GM18498 (cell line): ENCODE data around the gene BBS2.
"Not testable (repeated sequence)": the region's sequence is repeated elsewhere in the genome, so short reads cannot be mapped to it uniquely, and the experiment has no call there.

Experiments used
- ATAC-seq: cut with Tn5 transposase; IDR thresholded peaks from one replicate; pipeline ENCODE4 v1.9.1; 2021; ENCODE audit warnings: mild to moderate bottlenecking, moderate library complexity; ENCODE audit not compliant: unreplicated experiment

The BBS2 gene

DNA sequence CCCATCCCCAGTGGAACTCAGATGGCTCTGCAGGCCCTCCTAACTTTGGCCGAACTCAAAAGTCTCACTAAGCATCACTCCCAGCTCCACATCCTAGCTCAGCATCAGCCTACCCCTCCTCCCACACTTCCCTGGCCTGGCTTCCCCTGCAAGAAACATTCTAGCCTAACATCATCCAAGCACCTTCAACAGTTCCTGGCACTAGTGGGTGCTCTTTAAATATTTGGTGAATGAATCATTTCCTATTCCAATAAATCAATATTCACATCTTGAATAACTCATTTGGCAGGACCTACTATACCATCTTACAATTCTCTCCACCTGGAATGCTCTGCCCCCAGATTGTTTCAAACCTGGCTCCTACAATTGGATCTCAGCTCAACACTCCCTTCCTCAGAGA is 11.0 kb upstream of the BBS2 start:
- no peak for ATAC-seq

DNA sequence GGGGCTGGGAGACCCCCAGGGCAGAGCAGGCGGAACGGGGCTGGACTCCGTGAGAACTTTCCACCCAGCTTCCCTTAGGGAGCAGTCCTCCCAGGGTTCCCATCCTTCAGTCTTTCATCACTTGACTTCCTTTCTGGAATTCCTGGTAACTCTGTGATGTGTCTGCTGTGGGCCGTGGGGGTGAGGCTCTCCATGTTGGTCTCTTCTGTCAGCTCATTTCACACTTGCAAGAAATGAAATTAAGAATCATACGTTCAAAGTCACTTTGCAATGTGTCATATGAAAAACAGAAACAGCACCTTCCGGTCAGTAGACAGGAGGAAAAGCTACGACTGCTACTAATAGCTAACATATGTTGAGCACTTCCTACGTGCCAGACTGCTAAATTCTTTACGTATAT is 5.4 kb upstream of the BBS2 start:
- no peak for ATAC-seq

DNA sequence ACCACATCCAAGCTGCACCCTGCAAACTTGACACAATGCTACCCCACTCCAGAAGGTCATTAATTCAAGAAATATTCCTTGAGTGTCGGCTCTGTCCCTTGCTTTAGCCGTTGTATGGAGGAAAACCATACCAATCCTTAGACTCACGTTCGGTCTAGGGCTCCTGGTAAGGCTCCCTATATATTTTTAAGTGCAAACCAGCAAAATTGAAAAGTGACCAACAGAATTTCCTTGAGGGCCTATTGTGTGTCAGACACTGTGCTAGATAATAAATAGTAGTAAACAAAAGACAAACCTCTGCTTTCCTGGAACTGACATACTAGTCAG is 390 bp upstream of the BBS2 start:
- ATAC-seq = no peak

DNA sequence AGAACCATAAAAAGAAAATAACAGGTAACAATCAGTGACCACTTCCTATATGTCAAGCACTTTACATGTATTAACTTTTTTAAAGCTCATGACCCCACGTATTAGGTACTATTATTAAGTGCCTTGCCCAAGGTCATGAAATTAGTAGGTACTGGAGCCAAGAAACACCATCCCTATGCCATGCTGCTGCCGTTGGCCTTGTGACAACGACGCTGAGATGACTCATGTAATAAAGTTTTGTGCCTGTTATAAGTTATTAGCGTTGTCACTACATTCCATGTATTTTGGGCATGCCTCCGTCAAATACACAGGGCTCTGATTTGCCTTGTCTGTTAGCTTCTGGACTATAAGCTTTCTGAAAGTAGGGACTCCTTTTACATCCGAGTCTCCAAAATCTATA is 1.4 kb downstream of the BBS2 start:
- no peak for ATAC-seq

DNA sequence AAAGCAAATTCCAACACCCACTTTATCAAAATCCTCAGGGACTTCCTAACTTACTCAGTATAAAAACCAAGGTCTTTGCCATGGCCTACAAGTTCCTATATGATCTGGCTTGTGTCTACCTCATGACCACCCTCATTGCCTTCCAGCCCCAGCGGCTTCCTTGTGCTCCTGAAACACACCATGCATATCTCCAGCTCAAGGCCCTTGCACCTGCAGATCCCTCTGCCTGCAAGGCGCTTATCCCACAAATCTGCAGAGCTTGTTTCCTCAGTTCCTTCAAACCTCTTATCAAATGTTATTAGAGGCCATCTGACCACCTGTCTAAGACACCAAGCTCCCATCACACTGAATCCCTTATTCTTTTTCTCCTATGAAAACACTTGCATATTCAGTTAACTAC is 2.6 kb downstream of the BBS2 start:
- ATAC-seq = no peak

DNA sequence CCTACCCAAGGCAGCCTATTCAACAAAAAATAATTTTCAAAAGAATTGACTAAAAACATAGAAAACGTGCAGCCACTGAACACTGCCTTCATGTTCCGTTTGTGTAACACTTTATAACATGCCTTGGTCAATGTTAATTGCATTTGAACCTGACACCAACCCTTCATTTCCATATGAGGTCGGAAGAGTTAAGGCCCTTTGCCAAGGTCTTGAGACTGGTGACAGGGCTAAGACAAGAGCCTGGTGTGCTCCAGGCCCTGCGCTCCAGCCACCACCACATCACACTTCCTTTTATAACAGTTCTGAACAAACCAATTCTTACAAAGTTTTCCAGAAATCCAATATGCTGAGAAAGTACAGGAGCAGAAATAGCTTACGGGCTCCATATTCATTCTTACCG is 4.2 kb downstream of the BBS2 start:
- ATAC-seq = no peak

DNA sequence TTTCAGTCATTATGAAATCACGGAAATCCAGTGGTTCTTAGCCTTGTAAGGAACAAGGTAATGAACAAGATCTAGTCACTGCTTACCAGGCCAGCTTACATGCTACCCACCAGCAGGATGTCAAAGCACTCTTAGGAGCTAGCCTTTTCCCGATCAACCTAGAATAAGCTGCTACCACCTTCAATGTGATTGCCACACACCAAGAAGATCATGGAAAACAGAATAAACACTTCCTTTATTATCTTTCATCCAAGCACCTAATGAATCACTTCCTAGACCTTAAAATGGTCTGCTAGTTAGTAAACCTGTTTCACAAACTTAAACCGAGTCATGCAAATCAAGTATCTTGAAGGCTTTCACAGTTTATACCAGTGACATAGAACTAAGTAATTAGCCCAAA is 5.0 kb downstream of the BBS2 start:
- ATAC-seq = no peak

DNA sequence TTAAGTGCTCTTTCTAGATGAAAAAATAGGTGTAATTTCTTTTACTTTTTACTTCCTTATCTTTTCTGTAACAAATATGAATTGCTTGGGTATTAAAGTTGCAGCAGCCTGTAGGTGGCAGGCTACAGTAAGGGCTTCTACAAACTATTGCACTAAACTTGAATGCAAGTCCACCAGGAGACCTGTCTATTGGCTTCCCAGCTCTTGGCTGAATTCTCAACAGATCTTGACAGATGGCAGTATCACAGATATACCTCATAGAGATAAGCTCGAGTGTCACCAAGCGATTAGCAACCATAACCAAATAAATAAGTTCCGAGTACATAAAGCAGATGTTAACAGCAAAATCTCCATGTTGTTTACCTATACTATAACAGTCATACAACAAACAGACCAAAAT is 5.9 kb downstream of the BBS2 start:
- no peak for ATAC-seq

DNA sequence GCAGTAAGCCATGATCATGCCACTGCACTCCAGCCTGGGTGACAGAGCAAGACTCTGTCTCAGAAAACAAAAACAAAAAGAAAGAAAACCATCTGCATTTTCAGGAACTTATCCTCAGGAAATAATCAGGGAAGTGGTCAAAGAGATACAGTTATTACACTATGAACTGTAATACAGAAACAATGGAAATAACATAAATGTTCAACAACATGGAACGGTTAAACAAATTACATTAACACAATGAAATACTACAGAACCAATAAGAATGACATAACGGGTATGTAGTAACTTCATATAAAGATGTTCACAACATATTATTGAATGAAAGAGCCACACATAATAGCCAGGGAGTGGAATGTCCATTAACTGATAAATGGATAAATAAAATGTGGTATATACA is 6.7 kb downstream of the BBS2 start:
- no peak for ATAC-seq

DNA sequence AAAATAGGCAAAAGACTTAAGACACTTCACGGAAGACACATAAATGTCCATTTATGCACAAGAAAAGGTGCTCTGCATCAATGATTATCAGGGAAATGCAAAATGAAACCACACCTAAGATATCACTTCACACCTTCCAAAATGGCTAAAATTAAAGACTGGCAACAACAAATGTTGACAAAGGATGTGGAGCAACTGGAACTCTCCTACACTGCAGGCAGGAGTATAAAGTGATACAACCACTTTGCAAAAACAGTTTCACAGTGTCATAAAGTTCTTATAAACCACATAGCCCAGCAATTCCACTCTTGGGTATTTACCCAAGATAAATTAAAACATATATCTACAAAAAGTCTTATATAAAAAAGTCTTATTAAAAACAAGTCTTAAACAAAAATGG is 7.8 kb downstream of the BBS2 start:
- ATAC-seq = no peak

DNA sequence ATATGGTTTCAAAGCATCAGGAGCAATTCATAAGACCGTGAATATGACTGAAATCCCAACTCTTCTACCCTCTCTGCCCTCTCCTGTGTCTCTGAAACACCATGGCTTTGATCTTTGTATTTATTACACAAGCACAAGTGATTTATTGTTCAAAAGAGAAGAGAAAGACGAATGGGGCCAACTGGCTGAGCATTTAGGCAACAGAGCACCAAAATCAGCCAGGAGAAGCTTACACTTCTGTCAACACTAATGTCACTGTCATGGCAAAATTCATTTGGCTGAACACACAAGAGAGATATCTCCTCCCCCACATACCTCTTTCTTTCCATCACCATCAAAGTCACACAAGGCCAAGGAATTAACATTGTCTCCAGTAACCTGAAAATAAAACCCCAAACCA is 9.3 kb downstream of the BBS2 start:
- no peak for ATAC-seq

DNA sequence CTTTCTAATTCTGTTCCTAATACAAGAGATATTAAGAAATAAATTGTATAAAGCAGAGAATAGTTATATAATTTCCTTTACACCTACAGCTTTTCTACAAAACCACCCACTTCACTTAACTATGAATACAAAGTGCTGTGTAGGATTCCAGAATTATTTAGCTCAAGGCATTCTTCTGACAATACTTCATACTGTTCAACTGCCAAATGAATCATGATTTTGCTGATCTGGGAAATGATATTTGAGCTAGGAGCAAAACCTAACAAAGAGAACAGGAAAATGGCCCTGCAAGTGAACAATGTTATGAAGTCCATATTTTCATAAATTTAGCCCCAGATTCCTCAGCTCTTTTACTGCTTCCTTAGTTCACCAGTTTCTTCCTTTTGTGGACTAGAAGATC is 12.9 kb downstream of the BBS2 start:
- ATAC-seq = no peak

DNA sequence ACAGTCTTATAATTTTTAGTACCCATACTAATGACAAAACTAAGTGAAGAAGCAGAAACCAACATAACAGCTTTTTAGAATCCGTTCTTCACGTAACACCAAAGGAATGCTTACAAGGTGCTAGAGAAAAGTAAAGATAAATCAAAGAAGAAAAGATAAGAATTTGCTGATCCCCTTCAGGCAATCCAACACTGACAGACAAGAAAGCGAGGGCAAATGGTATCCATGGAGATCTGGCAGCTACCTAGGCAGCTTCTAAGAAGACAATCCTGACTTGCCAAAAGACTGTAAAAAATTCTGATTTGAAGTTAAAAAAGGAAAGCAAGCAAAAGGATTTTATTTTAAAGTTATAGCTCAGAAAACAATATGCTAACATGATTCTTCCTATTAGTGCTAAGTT is 14.6 kb downstream of the BBS2 start:
- ATAC-seq = no peak

DNA sequence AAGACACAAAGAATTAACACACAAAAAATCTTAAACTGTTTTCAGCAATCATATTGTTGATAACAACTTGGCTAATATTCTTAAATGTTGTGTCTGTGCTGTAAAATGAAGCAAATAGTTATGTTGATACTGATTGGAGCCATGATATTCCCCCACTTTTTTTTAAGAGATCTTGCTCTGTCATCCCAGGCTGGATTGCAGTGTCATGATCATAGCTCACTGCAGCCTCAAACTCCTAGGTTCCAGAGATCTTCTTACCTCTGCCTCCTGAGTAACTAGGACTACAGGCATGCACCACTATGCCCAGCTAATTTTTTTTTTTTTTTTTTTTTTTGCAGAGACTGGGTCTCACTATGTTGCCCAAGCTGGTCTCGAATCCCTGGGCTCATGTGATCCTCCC is 26.0 kb downstream of the BBS2 start:
- ATAC-seq = no peak

DNA sequence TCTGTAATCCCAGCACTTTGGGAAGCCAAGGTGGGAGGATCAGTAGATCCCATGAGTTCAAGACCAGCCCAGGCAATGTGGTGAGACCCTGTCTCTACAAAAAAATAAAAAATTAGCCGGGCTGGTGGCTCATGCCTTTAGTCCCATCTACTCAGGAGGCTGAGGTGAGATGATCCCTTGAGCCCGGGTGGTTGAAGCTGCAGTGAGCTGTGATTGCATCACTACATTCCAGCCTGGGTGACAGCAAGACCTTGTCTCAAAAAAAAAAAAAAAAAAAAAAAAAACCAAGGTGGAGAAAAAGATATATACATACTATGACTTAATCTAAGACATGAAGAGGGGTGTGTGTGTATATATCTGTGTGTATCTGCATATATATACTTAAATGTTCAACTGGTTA is 26.7 kb downstream of the BBS2 start:
- ATAC-seq = no peak

DNA sequence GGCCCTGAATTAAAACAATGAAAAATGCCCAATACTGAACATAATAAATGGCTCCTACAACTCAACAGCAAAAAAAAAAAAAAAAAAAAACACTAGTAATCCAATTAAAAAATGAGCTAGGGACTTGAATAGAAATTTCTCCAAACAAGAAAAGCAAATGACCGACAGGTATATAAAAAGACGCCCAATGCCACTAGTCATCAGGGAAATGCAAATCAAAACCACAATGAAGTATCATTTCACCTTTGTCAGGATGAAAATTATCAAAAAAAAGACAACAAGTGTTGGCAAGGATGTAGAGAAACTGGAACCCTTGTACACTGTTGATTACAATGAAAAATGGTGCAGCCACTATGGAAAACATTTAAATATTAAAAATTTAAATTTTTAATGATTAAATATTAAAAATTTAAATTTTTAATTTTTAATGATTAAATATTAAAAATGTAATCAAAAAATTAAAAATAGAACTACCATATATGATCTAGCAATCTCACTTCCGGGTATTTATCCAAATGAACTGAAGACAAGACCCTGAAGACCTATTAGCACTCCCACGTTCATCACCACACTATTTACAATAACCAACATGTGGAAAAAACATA is 28.1 kb downstream of the BBS2 start:
- ATAC-seq = no peak

DNA sequence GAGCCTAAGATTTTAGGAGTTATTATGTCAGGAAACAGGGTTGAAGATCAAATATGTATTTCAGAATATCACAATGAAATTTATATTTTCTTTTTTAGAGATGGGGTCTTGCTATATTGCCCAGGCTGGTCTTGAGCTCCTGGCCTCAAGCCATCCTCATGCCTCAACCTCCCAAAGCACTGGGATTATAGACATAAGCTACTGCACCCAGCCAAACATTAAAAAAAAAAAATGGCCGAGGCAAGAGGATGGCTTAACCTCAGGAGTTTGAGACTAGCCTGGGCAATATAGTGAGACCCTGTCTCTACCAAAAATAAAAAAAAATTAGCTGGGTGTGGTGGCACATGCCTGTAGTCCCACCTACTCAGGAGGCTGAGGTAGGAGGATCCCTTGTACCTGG is 31.0 kb downstream of the BBS2 start:
- not testable (repeated sequence) for ATAC-seq

DNA sequence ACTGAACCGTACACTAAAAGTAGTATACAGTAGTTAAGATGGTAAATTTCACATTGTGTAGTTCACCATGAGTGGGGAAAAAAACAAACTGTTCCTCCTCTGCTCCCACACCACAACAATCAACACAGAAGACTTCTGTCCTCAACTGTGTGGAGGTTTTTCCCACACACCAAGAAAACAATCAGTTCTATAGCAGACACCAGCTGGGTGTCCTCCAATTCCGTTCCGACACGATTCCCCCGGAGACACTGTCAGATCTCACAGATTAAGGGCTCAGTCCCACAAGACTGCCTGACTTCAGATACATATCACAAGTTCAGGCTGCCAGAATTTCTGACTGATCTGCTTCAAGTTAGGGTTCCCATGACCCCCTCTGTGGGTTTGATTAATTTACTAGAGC is 31.8 kb downstream of the BBS2 start:
- ATAC-seq = no peak

DNA sequence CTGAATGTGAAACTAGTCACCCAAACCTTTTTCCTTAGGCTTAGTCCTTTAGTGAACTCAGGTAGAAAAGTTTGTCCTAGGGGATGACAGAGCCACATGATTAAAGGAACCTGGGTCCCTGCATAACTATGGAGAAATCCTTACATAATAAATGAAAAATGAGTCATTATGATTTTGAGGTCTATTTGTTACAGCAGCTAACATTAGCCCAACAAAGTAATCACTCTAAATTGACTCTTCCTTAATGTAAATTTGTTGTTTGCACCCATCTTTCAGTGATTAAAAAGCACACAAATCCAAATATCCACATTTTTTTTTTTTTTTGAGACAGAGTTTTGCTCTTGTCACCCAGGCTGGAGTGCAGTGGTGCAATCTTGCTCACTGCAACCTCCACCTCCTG is 36.4 kb downstream of the BBS2 start:
- no peak for ATAC-seq

DNA sequence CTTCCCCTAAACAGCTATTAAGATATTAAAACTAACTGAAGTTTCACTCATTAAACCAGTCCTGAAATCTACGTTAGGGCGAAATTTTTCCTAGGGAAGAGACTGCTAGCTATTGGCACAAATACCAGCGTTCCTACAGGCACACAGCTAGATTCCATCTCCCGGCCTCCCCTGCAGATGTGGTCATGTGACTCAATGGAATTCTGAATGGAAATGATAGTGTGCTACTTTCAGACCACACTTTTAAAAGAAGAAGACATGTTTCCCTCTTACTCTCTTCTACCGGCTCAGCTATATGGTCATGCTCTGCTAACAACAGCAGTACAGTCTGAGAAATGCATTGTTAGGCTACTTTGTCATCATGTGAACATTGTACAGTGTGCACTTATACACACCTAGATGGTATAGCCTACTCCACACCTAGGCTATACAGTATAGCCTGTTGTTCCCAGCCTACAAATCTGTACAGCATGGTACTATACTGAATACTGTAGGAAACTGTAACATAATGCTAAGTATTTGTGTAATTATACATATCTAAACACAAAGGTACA is 37.1 kb downstream of the BBS2 start:
- no peak for ATAC-seq

DNA sequence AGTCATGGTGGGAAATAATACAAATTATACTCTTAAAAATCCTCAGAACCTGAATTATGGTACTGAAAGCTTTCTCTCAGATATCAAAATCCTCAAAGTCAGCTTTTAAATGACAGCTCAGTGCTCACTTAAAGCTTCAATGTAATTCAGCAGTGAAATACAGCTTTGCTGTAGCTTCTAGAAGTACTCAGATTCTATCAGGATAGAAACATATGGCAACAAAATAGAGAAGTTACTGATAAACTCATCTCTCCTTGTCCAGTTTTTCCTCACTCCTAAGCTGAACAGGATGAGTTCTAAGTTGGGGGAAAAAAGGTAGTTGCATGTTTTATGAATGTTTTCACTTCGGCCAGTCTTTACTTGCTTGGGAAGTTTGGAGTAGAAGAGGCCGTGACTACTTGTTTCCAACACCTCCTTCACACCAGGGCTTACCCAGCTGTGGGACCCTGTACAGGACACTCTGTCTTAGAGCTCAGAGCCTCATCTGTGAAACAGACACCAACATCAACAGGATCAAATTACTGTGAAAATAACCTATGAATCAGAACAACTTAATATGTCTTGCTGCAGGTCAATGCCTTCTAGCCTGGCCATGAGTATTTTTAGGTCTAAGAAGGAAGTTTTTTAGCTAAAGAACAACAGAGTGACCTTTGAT is 38.2 kb downstream of the BBS2 start:
- ATAC-seq = no peak

DNA sequence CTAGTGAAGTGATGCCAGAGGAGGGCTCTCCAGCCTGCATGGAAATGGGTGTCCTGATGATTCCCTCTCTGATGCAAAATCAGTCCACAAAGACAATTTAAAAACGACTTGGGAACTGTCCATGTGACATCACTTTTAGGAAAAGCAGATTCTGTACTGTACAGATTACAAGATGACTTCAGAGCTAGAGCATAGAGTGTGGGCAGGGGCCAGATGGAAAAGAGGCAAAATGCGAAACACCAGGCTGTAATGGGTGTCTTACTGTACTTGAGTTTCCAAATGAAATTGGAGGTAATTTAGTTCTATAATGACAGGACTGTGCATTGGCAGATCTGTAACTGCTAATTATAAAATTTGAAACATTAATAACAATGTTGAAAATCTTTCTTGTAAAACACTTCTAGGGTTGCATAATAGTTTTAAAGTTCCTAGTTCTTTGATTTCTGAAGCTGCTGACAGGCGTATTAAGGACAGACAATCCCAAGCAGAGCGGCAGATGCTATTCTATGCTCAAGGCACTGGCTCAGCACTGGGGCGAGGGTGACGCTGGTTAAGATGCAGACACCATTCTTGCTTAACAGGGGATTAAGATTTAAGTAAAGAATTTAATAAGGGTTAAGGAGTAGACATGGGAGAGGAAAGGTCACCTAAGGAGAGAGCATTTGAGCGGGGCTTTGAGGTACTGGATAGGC is 38.9 kb downstream of the BBS2 start:
- no peak for ATAC-seq

DNA sequence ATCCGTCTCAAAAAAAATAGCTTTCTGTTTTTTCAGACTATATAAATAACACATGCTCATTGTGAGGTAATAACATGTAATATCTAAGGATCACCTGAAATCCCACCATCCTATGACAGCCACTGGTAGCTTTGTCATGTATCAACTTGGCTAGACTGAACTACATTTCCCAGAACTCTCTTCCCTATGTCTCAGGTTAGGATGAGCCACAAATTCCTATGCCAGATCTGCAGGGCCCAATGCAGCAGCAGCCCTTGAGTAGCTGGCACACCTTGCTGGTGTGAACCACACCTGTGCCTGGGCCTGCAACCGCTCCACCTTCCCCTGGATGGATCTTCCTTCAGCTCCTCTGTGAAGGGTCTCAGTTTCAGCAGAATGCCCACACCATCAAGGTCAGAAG is 40.4 kb downstream of the BBS2 start:
- ATAC-seq = no peak
